Neural cell (in vitro differentiated cells): ENCODE data around the gene PTPDC1. TPM values are rescaled to one million over a fixed set of nuclear protein-coding genes. Genes with fewer than 3 reads are reported as not detected.

ENCODE experiments used
- H2AFZ ChIP-seq: fragments of 200-600, 300-800 bp; sonication (generic), shearing (Covaris generic); 2 replicates; pipeline ENCODE4 v1.6.0; 2014; ENCODE audit warnings: low read depth, mild to moderate bottlenecking, antibody characterized with exemption, low read length, moderate library complexity
- H3F3A ChIP-seq: fragments of 200-600 bp; shearing (Covaris generic); 2 replicates; pipeline ENCODE4 v1.6.1; 2016; ENCODE audit warnings: mild to moderate bottlenecking, moderate library complexity, mixed read lengths, antibody characterized with exemption, low read length; ENCODE audit not compliant: insufficient read depth, poor library complexity, severe bottlenecking
- H3K27ac ChIP-seq: fragments of 200-600, 300-800 bp; sonication (generic), shearing (Covaris generic); 2 replicates; pipeline ENCODE4 v1.5.1; 2014; ENCODE audit warnings: mild to moderate bottlenecking, low read length, moderate library complexity
- H3K27me3 ChIP-seq: fragments of 300-800, 200-600 bp; sonication (generic), shearing (Covaris generic); 2 replicates; pipeline ENCODE4 v1.6.0; 2014; ENCODE audit warnings: mild to moderate bottlenecking, low read depth, low read length, moderate library complexity; ENCODE audit not compliant: insufficient read depth
- H3K36me3 ChIP-seq: fragments of 300-800, 200-600 bp; sonication (generic), shearing (Covaris generic); 2 replicates; pipeline ENCODE4 v1.5.1; 2014; ENCODE audit warnings: mild to moderate bottlenecking, antibody characterized with exemption, low read length, moderate library complexity; ENCODE audit not compliant: insufficient read depth
- H3K4me2 ChIP-seq: fragments of 300-800, 200-600 bp; sonication (generic), shearing (Covaris generic); 2 replicates; pipeline ENCODE4 v1.6.0; 2014; ENCODE audit warnings: mild to moderate bottlenecking, low read length
- H3K4me3 ChIP-seq: fragments of 300-800, 200-600 bp; sonication (generic), shearing (Covaris generic); 2 replicates; pipeline ENCODE4 v1.5.1; 2014; ENCODE audit warnings: mild to moderate bottlenecking, low read length, moderate library complexity
- H3K79me2 ChIP-seq: fragments of 200-600 bp; shearing (Covaris generic); replicated peaks from 2 replicates; pipeline ENCODE4 v1.6.0; 2014; ENCODE audit warnings: mild to moderate bottlenecking, low read length, moderate library complexity; ENCODE audit not compliant: insufficient read depth
- H3K9ac ChIP-seq: fragments of 300-800, 200-600 bp; sonication (generic), shearing (Covaris generic); 2 replicates; pipeline ENCODE4 v1.6.1; 2016; ENCODE audit warnings: mild to moderate bottlenecking, low read length, mixed read lengths
- H3K9me2 ChIP-seq: fragments of 200-600 bp; shearing (Covaris generic); 2 replicates; pipeline ENCODE4 v1.6.1; 2016; ENCODE audit warnings: mild to moderate bottlenecking, low read length, mixed read lengths; ENCODE audit not compliant: insufficient read depth
- H3K9me3 ChIP-seq: fragments of 200-600, 300-800 bp; sonication (generic), shearing (Covaris generic); 2 replicates; pipeline ENCODE4 v1.6.1; 2016; ENCODE audit warnings: mild to moderate bottlenecking, mixed run types, low read length, moderate library complexity, mixed read lengths
- H4K20me1 ChIP-seq: fragments of 200-600 bp; shearing (Covaris generic); 2 replicates; pipeline ENCODE4 v1.6.1; 2016; ENCODE audit warnings: mild to moderate bottlenecking, mixed run types; ENCODE audit not compliant: insufficient read depth
- EP300 ChIP-seq: fragments of 450-650 bp; conservative IDR thresholded peaks from 2 replicates; pipeline ENCODE4 v1.6.1; 2014; ENCODE audit warnings: antibody characterized with exemption, mild to moderate bottlenecking, moderate library complexity; ENCODE audit not compliant: poor library complexity, severe bottlenecking
- EZH2 ChIP-seq: fragments of 200-600, 300-800 bp; shearing (Covaris generic), sonication (generic); IDR thresholded peaks from 2 replicates; pipeline ENCODE4 v1.6.1; 2014; ENCODE audit warnings: antibody characterized with exemption, low read length, borderline replicate concordance, mild to moderate bottlenecking; ENCODE audit not compliant: insufficient read depth, poor library complexity, severe bottlenecking
- MXI1 ChIP-seq: fragments of 450-650 bp; conservative IDR thresholded peaks from 2 replicates; pipeline ENCODE4 v1.6.1; 2014; ENCODE audit warnings: antibody characterized with exemption, mild to moderate bottlenecking; ENCODE audit not compliant: poor library complexity, severe bottlenecking
- POLR2AphosphoS5 ChIP-seq: IDR thresholded peaks from 2 replicates; pipeline ENCODE4 v1.6.1; 2012
- RAD21 ChIP-seq: fragments of 450-650 bp; conservative IDR thresholded peaks from 2 replicates; pipeline ENCODE4 v1.6.1; 2014; ENCODE audit warnings: antibody characterized with exemption, mild to moderate bottlenecking, moderate library complexity
- SMC3 ChIP-seq: fragments of 450-650 bp; conservative IDR thresholded peaks from 2 replicates; pipeline ENCODE4 v1.6.1; 2014; ENCODE audit warnings: antibody characterized with exemption, mild to moderate bottlenecking, moderate library complexity; ENCODE audit not compliant: poor library complexity
- TAF1 ChIP-seq: IDR thresholded peaks from 2 replicates; pipeline ENCODE4 v1.6.1; 2012; ENCODE audit warnings: low read depth
- polyA plus RNA-seq: library from polyadenylated mRNA; depleted of rRNA; stranded (reverse); fragments of >200 nt; gene quantifications from 2 replicates; pipeline ENCODE4 v1.2.3, GENCODE V29; 2014
- TF ChIP-seq, protein P1 (sequence below): IDR thresholded peaks from 2 replicates; pipeline ENCODE4 v1.6.1; 2012; ENCODE audit warnings: borderline replicate concordance
- TF ChIP-seq, protein P2 (sequence below): fragments of 450-650 bp; IDR thresholded peaks from 2 replicates; pipeline ENCODE4 v1.5.1; 2014; ENCODE audit warnings: antibody characterized with exemption, mild to moderate bottlenecking, moderate library complexity; ENCODE audit not compliant: poor library complexity, severe bottlenecking

PTPDC1 gene
- polyA plus RNA-seq, 1 donor from 2014 or later = 23.7 TPM

DNA sequence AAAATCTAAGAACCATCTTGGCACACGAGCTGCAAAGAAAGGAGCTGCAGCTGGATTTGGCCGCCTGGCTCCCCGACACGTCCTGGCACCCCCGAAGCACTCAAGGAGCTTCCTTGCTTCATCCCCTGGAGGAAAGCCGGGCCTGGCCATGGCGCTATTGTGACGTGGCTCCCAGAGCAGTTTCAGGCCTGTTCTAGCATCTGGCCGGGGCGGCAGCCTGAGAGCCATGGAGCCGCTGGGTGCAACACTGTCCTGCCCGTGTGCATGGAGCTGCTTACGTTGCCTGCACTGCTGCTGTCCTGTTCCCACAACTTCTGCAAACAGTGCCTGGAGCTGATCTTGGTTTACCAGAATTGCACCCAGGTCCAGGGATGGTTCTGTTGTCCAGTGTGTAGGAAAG is 63.5 kb downstream of the PTPDC1 start:
- Histone ChIP-seq H4K20me1 (no peaks in the 10 kb centered on the region), H3K36me3 (no peaks in the 10 kb centered on the region), H3K27me3 (no peaks in the 10 kb centered on the region), H3K79me2 (no peaks in the 10 kb centered on the region), H3K4me2 (no peak overlapping the region), H2AFZ (no peak overlapping the region), H3K4me3 (no peak overlapping the region), H3K9ac (no peak overlapping the region), H3K9me2 (no peaks in the 10 kb centered on the region), H3F3A (no peaks in the 10 kb centered on the region), H3K9me3 (no peaks in the 10 kb centered on the region), H3K27ac (no peak overlapping the region)
- TF ChIP-seq RAD21 = no peak
- TF ChIP-seq, protein P1, sequence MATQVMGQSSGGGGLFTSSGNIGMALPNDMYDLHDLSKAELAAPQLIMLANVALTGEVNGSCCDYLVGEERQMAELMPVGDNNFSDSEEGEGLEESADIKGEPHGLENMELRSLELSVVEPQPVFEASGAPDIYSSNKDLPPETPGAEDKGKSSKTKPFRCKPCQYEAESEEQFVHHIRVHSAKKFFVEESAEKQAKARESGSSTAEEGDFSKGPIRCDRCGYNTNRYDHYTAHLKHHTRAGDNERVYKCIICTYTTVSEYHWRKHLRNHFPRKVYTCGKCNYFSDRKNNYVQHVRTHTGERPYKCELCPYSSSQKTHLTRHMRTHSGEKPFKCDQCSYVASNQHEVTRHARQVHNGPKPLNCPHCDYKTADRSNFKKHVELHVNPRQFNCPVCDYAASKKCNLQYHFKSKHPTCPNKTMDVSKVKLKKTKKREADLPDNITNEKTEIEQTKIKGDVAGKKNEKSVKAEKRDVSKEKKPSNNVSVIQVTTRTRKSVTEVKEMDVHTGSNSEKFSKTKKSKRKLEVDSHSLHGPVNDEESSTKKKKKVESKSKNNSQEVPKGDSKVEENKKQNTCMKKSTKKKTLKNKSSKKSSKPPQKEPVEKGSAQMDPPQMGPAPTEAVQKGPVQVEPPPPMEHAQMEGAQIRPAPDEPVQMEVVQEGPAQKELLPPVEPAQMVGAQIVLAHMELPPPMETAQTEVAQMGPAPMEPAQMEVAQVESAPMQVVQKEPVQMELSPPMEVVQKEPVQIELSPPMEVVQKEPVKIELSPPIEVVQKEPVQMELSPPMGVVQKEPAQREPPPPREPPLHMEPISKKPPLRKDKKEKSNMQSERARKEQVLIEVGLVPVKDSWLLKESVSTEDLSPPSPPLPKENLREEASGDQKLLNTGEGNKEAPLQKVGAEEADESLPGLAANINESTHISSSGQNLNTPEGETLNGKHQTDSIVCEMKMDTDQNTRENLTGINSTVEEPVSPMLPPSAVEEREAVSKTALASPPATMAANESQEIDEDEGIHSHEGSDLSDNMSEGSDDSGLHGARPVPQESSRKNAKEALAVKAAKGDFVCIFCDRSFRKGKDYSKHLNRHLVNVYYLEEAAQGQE = no peak
- no peak for TF ChIP-seq SMC3
- no peak for TF ChIP-seq MXI1
- no peak for TF ChIP-seq POLR2AphosphoS5
- no peak for TF ChIP-seq EZH2
- TF ChIP-seq, protein P2, sequence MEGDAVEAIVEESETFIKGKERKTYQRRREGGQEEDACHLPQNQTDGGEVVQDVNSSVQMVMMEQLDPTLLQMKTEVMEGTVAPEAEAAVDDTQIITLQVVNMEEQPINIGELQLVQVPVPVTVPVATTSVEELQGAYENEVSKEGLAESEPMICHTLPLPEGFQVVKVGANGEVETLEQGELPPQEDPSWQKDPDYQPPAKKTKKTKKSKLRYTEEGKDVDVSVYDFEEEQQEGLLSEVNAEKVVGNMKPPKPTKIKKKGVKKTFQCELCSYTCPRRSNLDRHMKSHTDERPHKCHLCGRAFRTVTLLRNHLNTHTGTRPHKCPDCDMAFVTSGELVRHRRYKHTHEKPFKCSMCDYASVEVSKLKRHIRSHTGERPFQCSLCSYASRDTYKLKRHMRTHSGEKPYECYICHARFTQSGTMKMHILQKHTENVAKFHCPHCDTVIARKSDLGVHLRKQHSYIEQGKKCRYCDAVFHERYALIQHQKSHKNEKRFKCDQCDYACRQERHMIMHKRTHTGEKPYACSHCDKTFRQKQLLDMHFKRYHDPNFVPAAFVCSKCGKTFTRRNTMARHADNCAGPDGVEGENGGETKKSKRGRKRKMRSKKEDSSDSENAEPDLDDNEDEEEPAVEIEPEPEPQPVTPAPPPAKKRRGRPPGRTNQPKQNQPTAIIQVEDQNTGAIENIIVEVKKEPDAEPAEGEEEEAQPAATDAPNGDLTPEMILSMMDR = no peak
- no peak for TF ChIP-seq EP300
- TF ChIP-seq TAF1 = no peak

DNA sequence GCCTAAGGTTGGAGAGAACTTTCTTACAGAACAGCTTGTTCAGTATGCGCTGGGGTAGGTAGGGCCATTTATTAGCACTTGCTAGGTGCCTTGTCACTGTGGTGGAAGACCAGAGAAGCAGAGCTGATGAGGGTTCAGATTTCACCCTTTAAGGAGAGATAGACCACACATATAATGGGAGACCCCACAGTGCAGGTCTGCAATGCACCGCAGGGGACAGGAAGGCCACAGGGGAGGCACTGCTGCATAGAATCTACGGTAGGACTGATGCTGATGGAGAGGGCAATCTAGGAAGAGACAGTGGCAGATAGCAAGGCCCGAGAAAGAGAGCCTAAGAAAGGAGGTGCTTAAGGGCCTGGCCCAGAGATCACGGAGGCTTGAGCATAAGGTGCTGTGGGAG is 64.2 kb downstream of the PTPDC1 start:
- Histone ChIP-seq H3K27ac (no peak overlapping the region), H3K27me3 (no peaks in the 10 kb centered on the region), H3F3A (no peaks in the 10 kb centered on the region), H3K79me2 (no peaks in the 10 kb centered on the region), H3K36me3 (no peaks in the 10 kb centered on the region), H3K4me2 (no peak overlapping the region), H3K9ac (no peak overlapping the region), H2AFZ (no peak overlapping the region), H3K4me3 (no peak overlapping the region), H4K20me1 (no peaks in the 10 kb centered on the region), H3K9me3 (no peaks in the 10 kb centered on the region), H3K9me2 (no peaks in the 10 kb centered on the region)
- TF ChIP-seq, protein P1 = no peak
- TF ChIP-seq TAF1 (no peak), SMC3 (no peak), RAD21 (no peak), EZH2 (no peak), MXI1 (no peak), EP300 (no peak), POLR2AphosphoS5 (no peak)
- TF ChIP-seq, protein P2 = no peak
